ENCODE results near the gene SORCS1.

The SORCS1 gene

GRCh38 chr10:107085665-107086525, 78.6 kb downstream of the SORCS1 start:
- no peaks in the 10 kb centered on the region for H3K27me3 ChIP-seq (ENCODE audit: control insufficient read depth in 5 of 5, insufficient read depth in 4 of 5, low read length in 5 of 5)
- H3K9me3 ChIP-seq (ENCODE audit: control insufficient read depth in 5 of 5, low read length in 5 of 5): no peaks in the 10 kb centered on the region
- no peaks in the 10 kb centered on the region for H3K36me3 ChIP-seq (ENCODE audit: control insufficient read depth in 5 of 5, insufficient read depth in 5 of 5, low read length in 5 of 5)
- H3K4me3 ChIP-seq (ENCODE audit: low read depth in 1 of 5, low read length in 5 of 5): no peak overlapping the region
- no peaks in the 10 kb centered on the region for H3K4me1 ChIP-seq (ENCODE audit: control insufficient read depth in 5 of 5, insufficient read depth in 5 of 5, low read length in 5 of 5)
- H3K9ac ChIP-seq (ENCODE audit: low read length in 5 of 5): no peak overlapping the region
- H3K27ac ChIP-seq (ENCODE audit: low read depth, low read length): no peak overlapping the region

- Histone ChIP-seq H3K27ac (ENCODE audit: low read depth, low read length) (no peak overlapping the region), H3K4me1 (ENCODE audit: control insufficient read depth in 5 of 5, insufficient read depth in 5 of 5, low read length in 5 of 5) (no peaks in the 10 kb centered on the region), H3K4me3 (ENCODE audit: low read depth in 1 of 5, low read length in 5 of 5) (no peak overlapping the region), H3K9me3 (ENCODE audit: control insufficient read depth in 5 of 5, low read length in 5 of 5) (no peaks in the 10 kb centered on the region), H3K36me3 (ENCODE audit: control insufficient read depth in 5 of 5, insufficient read depth in 5 of 5, low read length in 5 of 5) (no peaks in the 10 kb centered on the region), H3K9ac (ENCODE audit: low read length in 5 of 5) (no peak overlapping the region), H3K27me3 (ENCODE audit: control insufficient read depth in 5 of 5, insufficient read depth in 4 of 5, low read length in 5 of 5) (peaks cover 0 to under 1% (median 0%) of the 10 kb centered on the region in 5 donors)
Measured at GRCh38 chr10:107083388-107084009, 81.0 kb downstream of the SORCS1 start.

GRCh38 chr10:107081644-107082043, 82.9 kb downstream of the SORCS1 start:
- no peak overlapping the region for H3K27ac ChIP-seq (ENCODE audit: low read depth, low read length)

GRCh38 chr10:107075117-107075516, 89.4 kb downstream of the SORCS1 start:
- peaks cover 0 to 7% (median 0%) of the 10 kb centered on the region in 5 donors for H3K9me3 ChIP-seq (ENCODE audit: control insufficient read depth in 5 of 5, low read length in 5 of 5)
- peaks cover 0 to 4% (median 0%) of the 10 kb centered on the region in 5 donors for H3K27me3 ChIP-seq (ENCODE audit: control insufficient read depth in 5 of 5, insufficient read depth in 4 of 5, low read length in 5 of 5)
- H3K36me3 ChIP-seq (ENCODE audit: control insufficient read depth in 5 of 5, insufficient read depth in 5 of 5, low read length in 5 of 5): no peaks in the 10 kb centered on the region
- no peak overlapping the region for H3K9ac ChIP-seq (ENCODE audit: low read length in 5 of 5)
- H3K4me3 ChIP-seq (ENCODE audit: low read depth in 1 of 5, low read length in 5 of 5): no peak overlapping the region
- no peak overlapping the region for H3K27ac ChIP-seq (ENCODE audit: low read depth, low read length)
- H3K4me1 ChIP-seq (ENCODE audit: control insufficient read depth in 5 of 5, insufficient read depth in 5 of 5, low read length in 5 of 5): no peaks in the 10 kb centered on the region

More at GRCh38 chr10:107081644-107082043, 82.9 kb downstream of the SORCS1 start:
- H3K27me3 ChIP-seq (ENCODE audit: control insufficient read depth in 5 of 5, insufficient read depth in 4 of 5, low read length in 5 of 5): peaks cover 0 to 4% (median 0%) of the 10 kb centered on the region in 5 donors
- no peaks in the 10 kb centered on the region for H3K4me1 ChIP-seq (ENCODE audit: control insufficient read depth in 5 of 5, insufficient read depth in 5 of 5, low read length in 5 of 5)
- no peaks in the 10 kb centered on the region for H3K9me3 ChIP-seq (ENCODE audit: control insufficient read depth in 5 of 5, low read length in 5 of 5)
- H3K36me3 ChIP-seq (ENCODE audit: control insufficient read depth in 5 of 5, insufficient read depth in 5 of 5, low read length in 5 of 5): no peaks in the 10 kb centered on the region
- H3K9ac ChIP-seq (ENCODE audit: low read length in 5 of 5): no peak overlapping the region
- H3K4me3 ChIP-seq (ENCODE audit: low read depth in 1 of 5, low read length in 5 of 5): no peak overlapping the region

GRCh38 chr10:107072786-107073185, 91.7 kb downstream of the SORCS1 start:
- no peak overlapping the region for H3K9ac ChIP-seq (ENCODE audit: low read length in 5 of 5)
- H3K27me3 ChIP-seq (ENCODE audit: control insufficient read depth in 5 of 5, insufficient read depth in 4 of 5, low read length in 5 of 5): no peaks in the 10 kb centered on the region
- H3K36me3 ChIP-seq (ENCODE audit: control insufficient read depth in 5 of 5, insufficient read depth in 5 of 5, low read length in 5 of 5): no peaks in the 10 kb centered on the region
- peaks cover 0 to 7% (median 0%) of the 10 kb centered on the region in 5 donors for H3K9me3 ChIP-seq (ENCODE audit: control insufficient read depth in 5 of 5, low read length in 5 of 5)
- no peaks in the 10 kb centered on the region for H3K4me1 ChIP-seq (ENCODE audit: control insufficient read depth in 5 of 5, insufficient read depth in 5 of 5, low read length in 5 of 5)
- no peak overlapping the region for H3K27ac ChIP-seq (ENCODE audit: low read depth, low read length)
- H3K4me3 ChIP-seq (ENCODE audit: low read depth in 1 of 5, low read length in 5 of 5): no peak overlapping the region

GRCh38 chr10:107072028-107072427, 92.5 kb downstream of the SORCS1 start:
- Histone ChIP-seq H3K27ac (ENCODE audit: low read depth, low read length) (no peak overlapping the region), H3K9me3 (ENCODE audit: control insufficient read depth in 5 of 5, low read length in 5 of 5) (peaks cover 0 to 7% (median 0%) of the 10 kb centered on the region in 5 donors), H3K4me3 (ENCODE audit: low read depth in 1 of 5, low read length in 5 of 5) (no peak overlapping the region), H3K36me3 (ENCODE audit: control insufficient read depth in 5 of 5, insufficient read depth in 5 of 5, low read length in 5 of 5) (no peaks in the 10 kb centered on the region), H3K9ac (ENCODE audit: low read length in 5 of 5) (no peak overlapping the region), H3K4me1 (ENCODE audit: control insufficient read depth in 5 of 5, insufficient read depth in 5 of 5, low read length in 5 of 5) (no peaks in the 10 kb centered on the region), H3K27me3 (ENCODE audit: control insufficient read depth in 5 of 5, insufficient read depth in 4 of 5, low read length in 5 of 5) (no peaks in the 10 kb centered on the region)

GRCh38 chr10:107071301-107071700, 93.2 kb downstream of the SORCS1 start:
- no peaks in the 10 kb centered on the region for H3K36me3 ChIP-seq (ENCODE audit: control insufficient read depth in 5 of 5, insufficient read depth in 5 of 5, low read length in 5 of 5)
- no peaks in the 10 kb centered on the region for H3K4me1 ChIP-seq (ENCODE audit: control insufficient read depth in 5 of 5, insufficient read depth in 5 of 5, low read length in 5 of 5)
- no peak overlapping the region for H3K9ac ChIP-seq (ENCODE audit: low read length in 5 of 5)
- H3K27me3 ChIP-seq (ENCODE audit: control insufficient read depth in 5 of 5, insufficient read depth in 4 of 5, low read length in 5 of 5): no peaks in the 10 kb centered on the region
- H3K9me3 ChIP-seq (ENCODE audit: control insufficient read depth in 5 of 5, low read length in 5 of 5): peaks cover 0 to 7% (median 0%) of the 10 kb centered on the region in 5 donors
- no peak overlapping the region for H3K27ac ChIP-seq (ENCODE audit: low read depth, low read length)
- H3K4me3 ChIP-seq (ENCODE audit: low read depth in 1 of 5, low read length in 5 of 5): no peak overlapping the region

GRCh38 chr10:107067843-107068242, 96.7 kb downstream of the SORCS1 start:
- H3K36me3 ChIP-seq (ENCODE audit: control insufficient read depth in 5 of 5, insufficient read depth in 5 of 5, low read length in 5 of 5): no peaks in the 10 kb centered on the region
- no peak overlapping the region for H3K9ac ChIP-seq (ENCODE audit: low read length in 5 of 5)
- no peaks in the 10 kb centered on the region for H3K4me1 ChIP-seq (ENCODE audit: control insufficient read depth in 5 of 5, insufficient read depth in 5 of 5, low read length in 5 of 5)
- no peak overlapping the region for H3K4me3 ChIP-seq (ENCODE audit: low read depth in 1 of 5, low read length in 5 of 5)
- H3K9me3 ChIP-seq (ENCODE audit: control insufficient read depth in 5 of 5, low read length in 5 of 5): no peaks in the 10 kb centered on the region
- H3K27me3 ChIP-seq (ENCODE audit: control insufficient read depth in 5 of 5, insufficient read depth in 4 of 5, low read length in 5 of 5): no peaks in the 10 kb centered on the region
- no peak overlapping the region for H3K27ac ChIP-seq (ENCODE audit: low read depth, low read length)

GRCh38 chr10:107064075-107064474, 100.4 kb downstream of the SORCS1 start:
- H3K27ac ChIP-seq (ENCODE audit: low read depth, low read length): no peak overlapping the region
- H3K9me3 ChIP-seq (ENCODE audit: control insufficient read depth in 5 of 5, low read length in 5 of 5): no peaks in the 10 kb centered on the region
- no peak overlapping the region for H3K4me3 ChIP-seq (ENCODE audit: low read depth in 1 of 5, low read length in 5 of 5)

GRCh38 chr10:107059872-107060271, 104.6 kb downstream of the SORCS1 start:
- Histone ChIP-seq H3K36me3 (ENCODE audit: control insufficient read depth in 5 of 5, insufficient read depth in 5 of 5, low read length in 5 of 5) (no peaks in the 10 kb centered on the region), H3K9me3 (ENCODE audit: control insufficient read depth in 5 of 5, low read length in 5 of 5) (no peaks in the 10 kb centered on the region), H3K4me1 (ENCODE audit: control insufficient read depth in 5 of 5, insufficient read depth in 5 of 5, low read length in 5 of 5) (no peaks in the 10 kb centered on the region), H3K4me3 (ENCODE audit: low read depth in 1 of 5, low read length in 5 of 5) (no peak overlapping the region), H3K9ac (ENCODE audit: low read length in 5 of 5) (no peak overlapping the region), H3K27ac (ENCODE audit: low read depth, low read length) (no peak overlapping the region), H3K27me3 (ENCODE audit: control insufficient read depth in 5 of 5, insufficient read depth in 4 of 5, low read length in 5 of 5) (peaks cover 0 to 2% (median 0%) of the 10 kb centered on the region in 5 donors)

More at GRCh38 chr10:107064075-107064474, 100.4 kb downstream of the SORCS1 start:
- H3K36me3 ChIP-seq (ENCODE audit: control insufficient read depth in 5 of 5, insufficient read depth in 5 of 5, low read length in 5 of 5): no peaks in the 10 kb centered on the region
- H3K27me3 ChIP-seq (ENCODE audit: control insufficient read depth in 5 of 5, insufficient read depth in 4 of 5, low read length in 5 of 5): peaks cover 0 to 2% (median 0%) of the 10 kb centered on the region in 5 donors
- H3K9ac ChIP-seq (ENCODE audit: low read length in 5 of 5): no peak overlapping the region
- no peaks in the 10 kb centered on the region for H3K4me1 ChIP-seq (ENCODE audit: control insufficient read depth in 5 of 5, insufficient read depth in 5 of 5, low read length in 5 of 5)
